Measurements from ENCODE around the gene VPS37C.
"Not testable (repeated sequence)": the region's sequence is repeated elsewhere in the genome, so short reads cannot be mapped to it uniquely, and the experiment has no call there.

The VPS37C gene

GRCh38 chr11:61176446-61176845 lies 15.2 kb upstream of the VPS37C start:
- in situ Hi-C loops (cut with MboI; ENCODE audit: low sequenced_read_pairs): no loop called here

DNA sequence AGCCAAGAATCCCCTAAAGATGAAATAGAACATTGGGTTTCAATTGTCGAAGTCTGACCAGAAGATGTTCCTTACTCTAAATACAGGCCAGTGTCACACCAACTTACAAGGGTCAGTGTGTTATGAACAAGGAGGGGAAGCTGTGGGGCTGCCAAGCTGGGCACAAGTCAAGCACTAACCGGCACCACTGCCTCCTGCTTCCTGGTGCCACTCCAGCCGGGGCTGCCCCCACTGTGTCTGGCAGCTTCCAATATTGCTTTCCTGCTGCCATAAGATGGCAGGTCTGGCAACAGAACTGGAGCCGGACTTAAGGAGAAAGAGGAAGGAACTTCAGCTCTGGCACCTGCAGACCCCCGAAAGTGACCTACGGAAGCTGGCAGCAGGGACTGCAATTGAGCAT lies 13.7 kb upstream of the VPS37C start:
- in situ Hi-C loops (cut with MboI; ENCODE audit: low sequenced_read_pairs): no loop called here

GRCh38 chr11:61174273-61174672 lies 13.0 kb upstream of the VPS37C start:
- in situ Hi-C loops (cut with MboI; ENCODE audit: low sequenced_read_pairs): no loop called here

DNA sequence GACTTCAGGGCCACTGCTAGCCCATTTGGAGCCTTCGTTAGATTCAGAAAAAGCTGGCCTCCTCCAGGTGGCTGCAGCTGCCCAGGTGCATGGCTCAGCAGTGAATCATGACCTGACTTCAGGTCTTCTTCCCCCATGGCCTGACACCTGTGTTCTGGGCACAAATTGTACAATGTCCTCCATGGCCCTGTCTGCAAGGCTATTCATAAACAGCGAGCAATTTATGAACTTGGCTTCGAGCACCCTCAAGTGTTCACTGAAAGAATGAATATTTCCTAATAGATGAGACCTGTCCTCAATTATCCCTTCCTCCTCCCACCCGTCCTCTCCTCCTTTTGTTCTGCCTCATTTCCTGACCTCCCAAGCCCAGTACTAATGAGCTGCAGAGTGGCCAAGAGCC lies 12.2 kb upstream of the VPS37C start:
- in situ Hi-C loops (cut with MboI; ENCODE audit: low sequenced_read_pairs): no loop called here

GRCh38 chr11:61172888-61173287 lies 11.7 kb upstream of the VPS37C start:
- in situ Hi-C loops (cut with MboI; ENCODE audit: low sequenced_read_pairs): no loop called here

- in situ Hi-C loops (cut with MboI; ENCODE audit: low sequenced_read_pairs): no loop called here
Measured at GRCh38 chr11:61172356-61172755, 11.1 kb upstream of the VPS37C start.

DNA sequence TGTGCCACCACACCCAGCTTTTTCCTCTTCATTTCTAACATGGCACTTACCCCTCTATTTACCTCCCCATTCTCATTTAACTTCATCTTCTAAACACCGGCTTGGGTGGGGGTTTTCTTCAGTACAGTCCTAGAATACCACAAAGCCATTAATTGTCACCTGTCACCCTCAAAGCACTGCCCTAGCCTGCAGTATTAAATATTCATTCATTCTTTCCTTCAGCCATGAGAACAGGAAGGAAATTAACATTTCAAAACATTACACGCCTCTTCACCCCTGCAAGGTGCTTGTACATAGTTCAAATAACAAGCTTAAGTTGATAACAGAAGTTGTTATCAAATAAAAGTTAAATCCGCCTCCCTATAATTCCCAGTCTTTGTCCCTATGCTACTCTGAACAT lies 10.7 kb upstream of the VPS37C start:
- in situ Hi-C loops (cut with MboI; ENCODE audit: low sequenced_read_pairs): no loop called here

GRCh38 chr11:61170566-61170965 lies 9.3 kb upstream of the VPS37C start:
- in situ Hi-C loops (cut with MboI; ENCODE audit: low sequenced_read_pairs): no loop called here

DNA sequence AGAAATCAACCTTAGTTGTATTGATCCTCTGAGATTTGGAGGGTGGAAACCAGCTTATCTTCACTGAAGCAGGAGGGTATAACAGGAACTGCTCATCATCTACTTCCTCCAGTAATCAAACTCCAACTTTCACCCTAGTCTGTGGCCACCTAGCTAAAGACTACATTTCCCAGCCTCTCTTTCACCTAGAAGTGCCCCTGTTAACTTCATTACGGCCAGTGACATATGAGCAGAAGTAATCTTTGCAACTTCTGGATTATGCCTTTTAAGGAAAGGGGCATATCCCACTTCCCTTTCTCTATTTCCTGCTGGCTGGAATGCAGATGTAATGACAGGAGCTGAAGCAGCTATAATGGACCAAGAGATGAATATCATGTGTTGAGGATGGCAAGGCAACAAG lies 7.6 kb upstream of the VPS37C start:
- in situ Hi-C loops (cut with MboI; ENCODE audit: low sequenced_read_pairs): no loop called here

DNA sequence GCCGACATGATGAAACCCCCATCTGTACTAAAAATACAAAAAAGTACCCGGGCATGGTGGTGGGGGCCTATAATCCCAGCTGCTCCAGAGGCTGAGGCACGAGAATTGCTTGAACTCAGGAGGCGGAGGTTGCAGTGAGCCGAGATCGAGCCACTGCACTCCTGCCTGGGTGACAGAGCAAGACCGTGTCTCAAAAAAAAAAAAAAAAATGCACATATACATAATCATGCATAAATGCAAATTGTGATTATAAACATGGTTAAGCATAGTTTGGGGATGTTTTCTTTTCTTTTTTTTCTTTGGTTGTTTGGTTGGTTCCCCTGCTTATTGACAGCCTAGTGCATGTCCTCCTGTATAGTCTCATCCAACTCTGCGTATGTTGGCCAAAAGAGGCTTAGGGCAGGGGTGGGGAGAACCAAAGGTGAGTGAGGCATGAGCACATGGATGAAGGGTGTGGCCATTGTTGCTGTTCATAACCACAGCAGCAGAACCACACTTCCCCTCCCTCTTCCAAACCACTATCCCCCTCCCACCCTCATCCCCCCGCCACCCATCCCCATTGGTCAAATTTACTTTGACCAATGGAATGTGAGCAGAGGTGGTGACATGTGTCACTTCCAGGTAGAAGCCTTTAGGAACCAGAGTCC lies 6.9 kb upstream of the VPS37C start:
- in situ Hi-C loops (cut with MboI; ENCODE audit: low sequenced_read_pairs): no loop called here

GRCh38 chr11:61166331-61166730 lies 5.1 kb upstream of the VPS37C start:
- in situ Hi-C loops (cut with MboI; ENCODE audit: low sequenced_read_pairs): not testable (repeated sequence)

DNA sequence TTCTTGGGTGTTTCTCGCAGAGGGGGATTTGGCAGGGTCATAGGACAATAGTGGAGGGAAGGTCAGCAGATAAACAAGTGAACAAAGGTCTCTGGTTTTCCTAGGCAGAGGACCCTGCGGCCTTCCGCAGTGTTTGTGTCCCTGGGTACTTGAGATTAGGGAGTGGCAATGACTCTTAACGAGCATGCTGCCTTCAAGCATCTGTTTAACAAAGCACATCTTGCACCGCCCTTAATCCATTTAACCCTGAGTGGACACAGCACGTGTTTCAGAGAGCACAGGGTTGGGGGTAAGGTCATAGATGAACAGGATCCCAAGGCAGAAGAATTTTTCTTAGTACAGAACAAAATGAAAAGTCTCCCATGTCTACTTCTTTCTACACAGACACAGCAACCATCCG lies 4.6 kb upstream of the VPS37C start:
- in situ Hi-C loops (cut with MboI; ENCODE audit: low sequenced_read_pairs): not testable (repeated sequence)

DNA sequence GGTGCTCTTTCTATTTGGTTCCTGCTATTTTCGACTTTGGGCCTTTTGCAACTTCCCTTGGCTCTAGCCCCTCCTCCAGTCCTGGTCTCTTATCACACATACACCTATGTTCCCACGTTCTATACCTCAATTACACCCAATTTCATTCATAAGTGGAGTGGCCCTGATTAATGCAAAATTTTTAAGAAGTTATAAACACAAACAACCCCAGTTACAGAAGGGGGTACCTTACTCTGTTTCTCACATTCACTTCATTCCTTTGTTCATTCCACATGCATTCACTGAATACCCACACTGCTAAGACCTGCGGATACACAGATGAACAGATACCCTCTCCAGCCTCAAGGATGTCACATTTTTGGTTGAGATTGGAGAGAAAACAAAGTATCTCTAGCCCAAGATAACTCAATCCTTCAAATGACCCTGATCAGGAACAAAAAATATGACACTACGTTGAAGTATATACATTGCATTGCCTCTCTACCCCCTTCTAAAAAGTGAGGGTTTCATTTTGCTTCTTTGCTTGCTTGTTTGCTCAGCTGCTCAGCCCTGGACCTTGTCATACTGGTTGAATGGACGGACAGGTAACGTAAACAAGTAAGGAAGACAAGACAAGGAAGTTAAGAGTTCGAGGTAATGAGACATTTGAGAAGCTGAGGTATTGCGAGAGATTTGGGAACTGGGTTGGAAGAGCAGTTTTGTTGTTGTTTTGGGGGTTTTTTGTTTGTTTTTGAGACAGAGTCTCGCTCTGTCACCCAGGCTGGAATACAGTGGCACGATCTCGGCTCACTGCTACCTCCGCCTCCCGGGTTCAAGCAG lies 3.6 kb upstream of the VPS37C start:
- in situ Hi-C loops (cut with MboI; ENCODE audit: low sequenced_read_pairs): no loop called here

DNA sequence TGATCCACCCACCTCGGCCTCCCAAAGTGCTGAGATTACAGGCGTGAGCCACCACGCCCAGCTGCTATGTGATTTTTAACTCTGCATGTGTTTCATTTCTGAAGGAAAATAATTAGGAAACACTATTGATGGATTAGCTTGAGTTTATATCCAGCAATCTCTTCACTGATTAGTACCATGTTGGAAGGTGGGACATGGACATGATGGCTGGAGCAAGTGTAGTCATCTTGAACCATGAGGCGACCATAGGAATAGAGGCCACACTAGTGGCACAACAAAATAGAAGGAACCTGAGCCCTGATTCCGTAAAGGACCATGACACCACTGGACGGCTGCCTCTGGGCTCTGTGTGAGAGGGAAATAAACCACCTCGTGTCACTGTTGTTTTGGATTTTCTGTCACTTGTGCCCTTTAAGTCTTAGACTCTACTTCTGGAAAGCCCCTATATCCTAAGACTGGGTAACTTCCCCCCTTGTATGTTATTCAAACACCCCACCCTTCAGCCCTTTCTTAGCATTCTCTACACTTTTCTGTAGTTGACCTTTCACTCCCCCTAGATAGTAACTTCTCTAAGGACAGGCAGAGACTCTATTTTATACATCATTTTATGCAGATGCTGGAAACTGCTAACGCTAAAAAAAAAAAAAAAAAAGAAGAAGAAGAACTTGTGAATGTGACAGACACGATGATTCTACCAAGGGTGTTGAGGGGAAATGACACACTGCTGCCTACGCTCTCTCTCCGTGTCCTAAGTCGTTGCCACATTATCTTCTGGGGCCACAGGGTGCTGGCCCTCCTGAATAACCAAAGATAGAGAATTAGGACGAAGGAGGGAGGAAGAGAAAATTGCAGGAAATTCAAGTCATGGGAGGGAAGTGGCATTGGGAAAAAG lies 2.7 kb upstream of the VPS37C start:
- in situ Hi-C loops (cut with MboI; ENCODE audit: low sequenced_read_pairs): no loop called here

GRCh38 chr11:61163021-61163420 lies 1.8 kb upstream of the VPS37C start:
- in situ Hi-C loops (cut with MboI; ENCODE audit: low sequenced_read_pairs): no loop called here

DNA sequence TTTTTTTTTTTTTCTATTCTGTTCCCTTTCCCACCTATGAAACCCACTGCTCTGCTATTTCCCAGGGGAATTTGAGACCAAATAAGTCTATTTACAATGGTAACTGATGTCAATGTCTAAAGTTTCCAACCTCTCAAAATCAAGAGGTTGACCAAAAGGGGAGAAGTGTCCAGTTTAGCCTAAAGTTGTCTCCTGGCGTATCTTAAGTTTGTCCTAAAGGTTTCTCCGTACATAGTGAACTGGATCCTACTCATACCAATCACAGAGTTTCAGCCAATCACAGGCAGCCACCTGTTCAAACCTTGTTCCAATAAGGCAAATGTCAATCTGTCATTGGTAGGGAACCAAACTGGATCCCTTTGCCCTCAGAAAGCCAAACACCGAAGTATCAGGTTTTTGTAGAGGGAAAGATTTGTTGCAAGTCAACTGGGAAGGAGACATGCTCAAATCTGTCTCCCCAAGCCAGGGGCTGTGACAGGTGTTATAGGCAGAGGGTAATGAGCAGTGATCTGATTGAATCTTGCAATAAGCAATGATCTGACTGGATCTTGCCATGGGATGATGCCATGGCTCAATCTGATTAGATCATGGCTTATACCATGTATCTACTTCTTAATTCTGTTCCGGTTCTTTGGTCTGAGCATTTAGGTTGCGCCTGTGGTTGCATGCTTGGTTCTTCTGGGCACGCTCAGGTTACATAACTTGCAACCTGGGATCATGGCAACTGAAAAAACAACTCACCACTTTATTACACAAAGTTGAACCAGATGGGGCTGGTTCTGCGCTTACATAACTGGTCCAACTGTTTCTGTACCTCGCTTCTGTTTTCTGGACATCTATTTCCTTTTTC lies 1.1 kb upstream of the VPS37C start:
- in situ Hi-C loops (cut with MboI; ENCODE audit: low sequenced_read_pairs): no loop called here

- in situ Hi-C loops (cut with MboI; ENCODE audit: low sequenced_read_pairs): no loop called here
Measured at GRCh38 chr11:61160487-61161189, 588 bp downstream of the VPS37C start.

DNA sequence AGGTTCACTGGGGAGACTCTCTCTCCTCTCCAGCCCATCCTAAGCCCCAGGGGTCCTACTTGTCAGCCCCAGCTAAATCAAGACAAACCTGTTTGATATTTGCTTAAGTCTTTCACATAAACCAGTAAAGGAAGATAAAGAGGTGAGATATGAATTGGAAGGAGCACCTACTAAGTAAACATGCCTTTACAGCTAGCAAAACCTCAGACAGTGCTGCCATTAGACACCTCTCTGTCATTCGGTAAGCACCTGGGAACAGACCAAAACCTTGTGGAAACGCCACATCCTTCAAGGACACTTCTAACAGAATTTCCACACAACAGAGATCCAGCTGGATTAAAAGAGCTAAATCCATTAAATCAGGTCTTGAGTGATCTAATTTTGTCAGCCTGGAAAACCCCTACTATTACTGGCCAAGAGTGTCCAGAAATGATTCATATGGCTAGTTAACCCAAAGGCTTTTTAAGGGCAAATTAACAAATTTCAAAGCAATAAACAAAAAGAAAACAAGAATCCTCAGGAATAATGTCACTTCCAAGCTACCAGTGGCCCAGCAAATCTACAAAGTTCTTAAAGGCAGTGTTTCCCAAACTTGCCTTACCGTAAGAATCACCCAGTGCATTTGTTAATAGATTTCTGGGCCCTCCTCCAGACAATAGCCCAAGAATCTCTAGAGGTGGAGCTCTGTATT lies 2.4 kb downstream of the VPS37C start:
- in situ Hi-C loops (cut with MboI; ENCODE audit: low sequenced_read_pairs): no loop called here

GRCh38 chr11:61157743-61158142 lies 3.5 kb downstream of the VPS37C start:
- in situ Hi-C loops (cut with MboI; ENCODE audit: low sequenced_read_pairs): no loop called here
